Measurements from ENCODE around the gene BRWD1. TPM values are rescaled to one million over a fixed set of nuclear protein-coding genes. Genes with fewer than 3 reads are reported as not detected.

Gene BRWD1
- total and polyA plus RNA-seq, 2 of the 13 experiments (the other 11 are each of a cell fraction or from before 2014, with no cell fraction given) = 13.9 to 28.0 TPM

GRCh38 chr21:39184050-39184980 lies 129.1 kb downstream of the BRWD1 start (continued):
- TF ChIP-seq ZNF260 (CRISPR knock-in tag; IDR thresholded peaks at IDR 0.05; ENCODE audit: borderline replicate concordance, low read depth) (no peak), ZNF430 (CRISPR knock-in tag; IDR thresholded peaks at IDR 0.05) (no peak), RBM39 (IDR thresholded peaks at IDR 0.05; ENCODE audit: low read depth, low read length, poor library complexity, severe bottlenecking) (no peak), ZNF207 (IDR thresholded peaks at IDR 0.05; ENCODE audit: borderline replicate concordance) (no peak), DR1 (CRISPR knock-in tag; IDR thresholded peaks at IDR 0.05) (no peak), ELF4 (CRISPR knock-in tag; IDR thresholded peaks at IDR 0.05; ENCODE audit: borderline replicate concordance) (0 out of 2 replicates have a peak, but pooled peaks have one; percentile 46), HNRNPLL (IDR thresholded peaks at IDR 0.05; ENCODE audit: low read depth, low read length, poor library complexity, severe bottlenecking) (no peak), ZNF614 (CRISPR knock-in tag; IDR thresholded peaks at IDR 0.05; ENCODE audit: borderline replicate concordance) (no peak), IRF2 (CRISPR knock-in tag; IDR thresholded peaks at IDR 0.05) (no peak), ZNF317 (CRISPR knock-in tag; IDR thresholded peaks at IDR 0.05) (0 out of 2 replicates have a peak, but pooled peaks have one; percentile 20), ZNF790 (CRISPR knock-in tag; IDR thresholded peaks at IDR 0.05; ENCODE audit: borderline replicate concordance) (0 out of 2 replicates have a peak, but pooled peaks have one; percentile 7), ZNF510 (CRISPR knock-in tag; IDR thresholded peaks at IDR 0.05; ENCODE audit: low read depth) (no peak), MAFF (IDR thresholded peaks at IDR 0.05; ENCODE audit: low read depth, low read length) (no peak), ZNF562 (CRISPR knock-in tag; IDR thresholded peaks at IDR 0.05; ENCODE audit: borderline replicate concordance) (no peak), FOXK2 (IDR thresholded peaks at IDR 0.05) (no peak), STAT5B (CRISPR knock-in tag; IDR thresholded peaks at IDR 0.05) (no peak), ZFY (CRISPR knock-in tag; IDR thresholded peaks at IDR 0.05) (no peak), MYC (CRISPR knock-in tag; IDR thresholded peaks at IDR 0.05; ENCODE audit: borderline replicate concordance) (no peak), ZBTB33 (CRISPR knock-in tag; IDR thresholded peaks at IDR 0.05) (no peak), ZNF577 (CRISPR knock-in tag; IDR thresholded peaks at IDR 0.05; ENCODE audit: borderline replicate concordance, low read depth) (no peak), ARID2 (CRISPR knock-in tag; IDR thresholded peaks at IDR 0.05; ENCODE audit: borderline replicate concordance) (no peak), MEIS2 (CRISPR knock-in tag; IDR thresholded peaks at IDR 0.05) (no peak), RAD21 (CRISPR knock-in tag; IDR thresholded peaks at IDR 0.05) (no peak), NBN (conservative IDR thresholded peaks at IDR 0.05) (no peak)
- TF ChIP-seq, protein P1, sequence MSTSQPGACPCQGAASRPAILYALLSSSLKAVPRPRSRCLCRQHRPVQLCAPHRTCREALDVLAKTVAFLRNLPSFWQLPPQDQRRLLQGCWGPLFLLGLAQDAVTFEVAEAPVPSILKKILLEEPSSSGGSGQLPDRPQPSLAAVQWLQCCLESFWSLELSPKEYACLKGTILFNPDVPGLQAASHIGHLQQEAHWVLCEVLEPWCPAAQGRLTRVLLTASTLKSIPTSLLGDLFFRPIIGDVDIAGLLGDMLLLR (CRISPR knock-in tag; IDR thresholded peaks at IDR 0.05) = no peak
- TF ChIP-seq, protein P2, sequence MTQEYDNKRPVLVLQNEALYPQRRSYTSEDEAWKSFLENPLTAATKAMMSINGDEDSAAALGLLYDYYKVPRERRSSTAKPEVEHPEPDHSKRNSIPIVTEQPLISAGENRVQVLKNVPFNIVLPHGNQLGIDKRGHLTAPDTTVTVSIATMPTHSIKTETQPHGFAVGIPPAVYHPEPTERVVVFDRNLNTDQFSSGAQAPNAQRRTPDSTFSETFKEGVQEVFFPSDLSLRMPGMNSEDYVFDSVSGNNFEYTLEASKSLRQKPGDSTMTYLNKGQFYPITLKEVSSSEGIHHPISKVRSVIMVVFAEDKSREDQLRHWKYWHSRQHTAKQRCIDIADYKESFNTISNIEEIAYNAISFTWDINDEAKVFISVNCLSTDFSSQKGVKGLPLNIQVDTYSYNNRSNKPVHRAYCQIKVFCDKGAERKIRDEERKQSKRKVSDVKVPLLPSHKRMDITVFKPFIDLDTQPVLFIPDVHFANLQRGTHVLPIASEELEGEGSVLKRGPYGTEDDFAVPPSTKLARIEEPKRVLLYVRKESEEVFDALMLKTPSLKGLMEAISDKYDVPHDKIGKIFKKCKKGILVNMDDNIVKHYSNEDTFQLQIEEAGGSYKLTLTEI (CRISPR knock-in tag; conservative IDR thresholded peaks at IDR 0.05) = no peak
